GM12878 (cell line): ENCODE measurements around the gene IRF2BPL. TPM values are rescaled to one million over a fixed set of nuclear protein-coding genes. Genes with fewer than 3 reads are reported as not detected.

Source experiments
- ATF2 ChIP-seq: IDR thresholded peaks from 2 replicates; pipeline ENCODE4 v1.6.1; 2012; ENCODE audit warnings: low read length, inconsistent platforms
- BHLHE40 ChIP-seq, 2 experiments: fragments of 450-650 bp in 1 of 2; IDR thresholded peaks; 2 replicates each; pipeline ENCODE4 v1.6.1; 2011 to 2017; ENCODE audit warnings: low read depth in 2 of 2, borderline replicate concordance in 1 of 2, improper control_type of control experiment in 1 of 2, low read length in 1 of 2, mild to moderate bottlenecking in 1 of 2
- CBFB ChIP-seq: IDR thresholded peaks from 2 replicates; pipeline ENCODE4 v1.6.1; 2016; ENCODE audit warnings: antibody characterized with exemption, low read depth
- CUX1 ChIP-seq: IDR thresholded peaks from 2 replicates; pipeline ENCODE4 v1.6.1; 2012; ENCODE audit warnings: improper control_type of control experiment, low read depth, low read length; ENCODE audit not compliant: insufficient replicate concordance
- EGR1 ChIP-seq, 2 experiments: IDR thresholded peaks; 1 replicate in 1 of 2; 2 replicates in 1 of 2; pipeline ENCODE4 v1.6.1; 2011 to 2012; ENCODE audit warnings: low read depth in 2 of 2, low read length in 2 of 2, borderline replicate concordance in 1 of 2, mild to moderate bottlenecking in 1 of 2, moderate library complexity in 1 of 2
- ETV6 ChIP-seq, 2 experiments: fragments of 450-650 bp in 1 of 2; IDR thresholded peaks in 1 of 2; conservative IDR thresholded peaks in 1 of 2; 2 replicates each; pipeline ENCODE4 v1.6.1; 2014; ENCODE audit warnings: antibody characterized with exemption in 1 of 2, borderline replicate concordance in 1 of 2, low read depth in 1 of 2, mild to moderate bottlenecking in 1 of 2, moderate library complexity in 1 of 2
- GABPA ChIP-seq: IDR thresholded peaks from 2 replicates; pipeline ENCODE4 v1.6.1; 2014; ENCODE audit warnings: antibody characterized with exemption, low read depth, mild to moderate bottlenecking, inconsistent platforms
- HCFC1 ChIP-seq: fragments of 150-350 bp; IDR thresholded peaks from 2 replicates; pipeline ENCODE4 v1.6.1; 2014; ENCODE audit warnings: low read length
- HDAC6 ChIP-seq: fragments of 200-600 bp; sonication (generic); IDR thresholded peaks from one replicate; pipeline ENCODE4 v1.8.0; 2017; ENCODE audit warnings: antibody characterized with exemption; ENCODE audit not compliant: unreplicated experiment
- IRF4 ChIP-seq: IDR thresholded peaks from 2 replicates; pipeline ENCODE4 v1.6.1; 2011; ENCODE audit warnings: low read depth, low read length
- JUND ChIP-seq: IDR thresholded peaks from 2 replicates; pipeline ENCODE4 v1.6.1; 2012; ENCODE audit warnings: low read depth, mild to moderate bottlenecking, low read length, improper control_type of control experiment, moderate library complexity
- KAT2A ChIP-seq: conservative IDR thresholded peaks from 2 replicates; pipeline ENCODE4 v1.6.1; 2011; ENCODE audit warnings: low read depth, low read length; ENCODE audit not compliant: control insufficient read depth
- NFIC ChIP-seq: IDR thresholded peaks from 2 replicates; pipeline ENCODE4 v1.6.1; 2012; ENCODE audit warnings: low read depth, mild to moderate bottlenecking, inconsistent platforms, low read length, moderate library complexity
- NR2C1 ChIP-seq: fragments of 450-650 bp; IDR thresholded peaks from 2 replicates; pipeline ENCODE4 v1.6.1; 2017; ENCODE audit warnings: antibody characterized with exemption, mild to moderate bottlenecking, moderate library complexity
- RBBP5 ChIP-seq: fragments of 200-600 bp; sonication (generic); conservative IDR thresholded peaks from 2 replicates; pipeline ENCODE4 v1.6.1; 2016
- RUNX3 ChIP-seq: IDR thresholded peaks from 2 replicates; pipeline ENCODE4 v1.6.1; 2012; ENCODE audit warnings: low read length, inconsistent platforms
- SKIL ChIP-seq: fragments of 450-650 bp; IDR thresholded peaks from 2 replicates; pipeline ENCODE4 v1.6.1; 2017; ENCODE audit warnings: mild to moderate bottlenecking, low read depth, inconsistent platforms; ENCODE audit not compliant: poor library complexity, severe bottlenecking
- SPI1 ChIP-seq: IDR thresholded peaks from 2 replicates; pipeline ENCODE4 v1.6.1; 2011; ENCODE audit warnings: low read depth, mild to moderate bottlenecking, low read length, moderate library complexity, borderline replicate concordance; ENCODE audit not compliant: insufficient read depth
- TAF1 ChIP-seq: IDR thresholded peaks from 2 replicates; pipeline ENCODE4 v1.6.1; 2011; ENCODE audit warnings: mild to moderate bottlenecking, low read depth, low read length, borderline replicate concordance
- TARDBP ChIP-seq: IDR thresholded peaks from 2 replicates; pipeline ENCODE4 v1.6.1; 2016; ENCODE audit warnings: borderline replicate concordance
- YBX1 ChIP-seq: fragments of 450-650 bp; IDR thresholded peaks from 2 replicates; pipeline ENCODE4 v1.6.1; 2016; ENCODE audit warnings: antibody characterized with exemption
- polyA plus RNA-seq, 11 experiments: library from polyadenylated mRNA; depleted of rRNA in 4 of 11; unstranded in 6 of 11; stranded (reverse) in 5 of 11; fragments of >200 nt; fragmentation: Nextera tagmentation in 4 of 11; fragmentation: Illumina TruSeq in 1 of 11; extraction: Ambion mirVana in 4 of 11; extraction: Trizol in 1 of 11; gene quantifications; 1 replicate in 1 of 11; 2 replicates in 10 of 11; pipeline versions ENCODE4 v1.2.1 to v1.2.3, GENCODE V29; 2011 to 2016; ENCODE audit warnings: inconsistent platforms in 2 of 11, missing spikeins in 2 of 11, low read depth in 1 of 11
- total RNA-seq, 4 experiments: library from RNA; depleted of rRNA in 3 of 4; stranded (reverse); fragments of >200 nt in 3 of 4; fragmentation: Illumina TruSeq in 1 of 4; extraction: Trizol in 1 of 4; gene quantifications; 2 replicates each; pipeline versions ENCODE4 v1.2.1 to v1.2.3, GENCODE V29; 2013 to 2021

IRF2BPL gene
- total and polyA plus RNA-seq, 10 of the 15 experiments (the other 5 are each of a cell fraction or from before 2014, with no cell fraction given) = 1.2 to 34.5 (median 3.1) TPM

GRCh38 chr14:77032844-77033621 is 4.5 kb upstream of the IRF2BPL start (continued):
- no peak for TF ChIP-seq SKIL
- TF ChIP-seq CBFB = no peak
- TF ChIP-seq HCFC1 = no peak
- no peak for TF ChIP-seq SPI1
- no peak for TF ChIP-seq JUND
- TF ChIP-seq IRF4 = no peak
- no peak for TF ChIP-seq RBBP5
- no peak for TF ChIP-seq GABPA
- TF ChIP-seq NR2C1 = no peak
- peak in 1 of 2 experiments; percentile 17; a peak in 1 of 3 replicates for TF ChIP-seq EGR1 (IDR thresholded peaks at IDR 0.05; ENCODE audit: borderline replicate concordance in 1 of 2, low read depth in 2 of 2, low read length in 2 of 2)
- TF ChIP-seq YBX1 = no peak
- TF ChIP-seq ATF2 = 0 out of 2 replicates have a peak, but pooled peaks have one; percentile 13
- peak; percentile 33; the same call in 1 of the 2 replicates for TF ChIP-seq NFIC
- TF ChIP-seq ETV6 (conservative IDR thresholded peaks at IDR 0.05 in 1 of 2, IDR thresholded peaks at IDR 0.05 in 1 of 2; ENCODE audit: borderline replicate concordance in 1 of 2, low read depth in 1 of 2) = no peak
- TF ChIP-seq CUX1 = no peak
- TF ChIP-seq KAT2A = no peak
- TF ChIP-seq TAF1 = peak; percentile 50; the same call in 1 of the 2 replicates
- TF ChIP-seq HDAC6 = no peak
- TF ChIP-seq BHLHE40 (IDR thresholded peaks at IDR 0.05; ENCODE audit: borderline replicate concordance in 1 of 2, low read depth in 2 of 2, low read length in 1 of 2) = no peak; a peak in 1 of 4 replicates
- 0 out of 2 replicates have a peak, but pooled peaks have one; percentile 12 for TF ChIP-seq RUNX3
- 0 out of 2 replicates have a peak, but pooled peaks have one; percentile 56 for TF ChIP-seq TARDBP
